GM21619 (cell line): ENCODE results near the gene CASS4.

ENCODE experiments used
- ATAC-seq: cut with Tn5 transposase; IDR thresholded peaks from one replicate; pipeline ENCODE4 v1.9.1; 2021; ENCODE audit not compliant: unreplicated experiment

Gene CASS4

DNA sequence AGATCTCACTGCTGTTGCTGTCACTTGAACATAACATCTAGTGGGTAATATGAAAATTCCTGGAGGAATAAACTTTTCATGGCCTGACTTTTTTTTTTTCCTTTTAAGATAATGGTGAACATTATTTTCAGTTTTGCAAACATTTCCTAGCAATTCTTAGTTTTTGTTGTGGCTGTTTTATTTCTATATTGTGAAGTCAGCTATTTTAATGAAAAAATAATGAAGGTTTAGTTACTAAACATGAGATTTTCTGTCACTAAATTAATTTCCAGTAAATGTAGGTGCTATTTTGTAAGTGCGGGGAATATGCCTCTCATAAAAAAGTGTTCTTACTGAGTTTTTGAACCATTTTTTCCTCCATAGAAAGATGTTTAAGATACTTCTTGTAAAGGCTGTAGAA lies 89.1 kb downstream of the CASS4 start:
- no peak for ATAC-seq

DNA sequence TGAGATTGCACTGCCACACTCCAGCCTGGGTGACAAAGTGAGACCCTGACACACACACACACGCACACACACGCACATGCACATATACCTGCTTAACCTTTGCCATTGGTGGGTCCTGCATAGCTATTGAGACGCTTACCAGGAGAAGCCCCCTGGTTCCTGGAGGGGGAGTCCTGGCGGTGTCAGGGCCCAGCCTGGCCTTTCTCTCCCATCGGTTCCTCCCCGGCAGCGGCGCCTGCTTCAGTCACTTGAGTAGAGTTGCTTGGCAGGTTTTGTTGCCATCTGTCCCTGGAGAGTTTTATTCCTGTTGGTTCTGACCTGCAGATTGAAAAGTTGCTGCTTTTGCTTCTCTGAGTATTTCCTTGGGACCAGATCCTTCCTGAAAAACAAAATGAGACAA lies 91.9 kb downstream of the CASS4 start:
- no peak for ATAC-seq

- ATAC-seq: no peak
Measured at GRCh38 chr20:56504373-56505005, 92.4 kb downstream of the CASS4 start.

- no peak for ATAC-seq
Measured at GRCh38 chr20:56506103-56506502, 94.0 kb downstream of the CASS4 start.
